ENCODE data around the gene BCL2L11. TPM values are rescaled to one million over a fixed set of nuclear protein-coding genes. Genes with fewer than 3 reads are reported as not detected.

The BCL2L11 gene
- polyA plus RNA-seq, 1 experiment: 4.2 TPM

GRCh38 chr2:111156529-111156928 is 35.8 kb downstream of the BCL2L11 start:
- ChIA-PET POLR2A (no interaction called here), CTCF (interaction anchor here (0.6 kb wide), 1 partner anchor 22 kb away, joined by 3 read pairs; no protein-coding TSS in a partner anchor)
- Histone ChIP-seq H3K4me3 (ENCODE audit: low read depth, low read length) (no peak overlapping the region), H3K27me3 (ENCODE audit: control insufficient read depth, insufficient read depth, low read length) (no peaks in the 10 kb centered on the region), H3K27ac (ENCODE audit: low read depth, low read length) (no peak overlapping the region), H3K9me3 (ENCODE audit: control insufficient read depth, insufficient read depth, low read length) (no peaks in the 10 kb centered on the region)
- no peak for DNase-seq (ENCODE audit: low read depth, low spot score)
- no peak for TF ChIP-seq CTCF (IDR thresholded peaks at IDR 0.05; ENCODE audit: low read depth, low read length)

GRCh38 chr2:111157071-111157661 is 36.5 kb downstream of the BCL2L11 start:
- H3K27ac ChIP-seq (ENCODE audit: low read depth, low read length): no peak overlapping the region
- no peak for TF ChIP-seq CTCF (IDR thresholded peaks at IDR 0.05; ENCODE audit: low read depth, low read length)
- no peak for DNase-seq (ENCODE audit: low read depth, low spot score)
- ChIA-PET CTCF (interaction anchor here (0.6 kb wide), 1 partner anchor 23 kb away, joined by 3 read pairs; no protein-coding TSS in a partner anchor), POLR2A (no interaction called here)
- no peak overlapping the region for H3K4me3 ChIP-seq (ENCODE audit: low read depth, low read length)
- H3K27me3 ChIP-seq (ENCODE audit: control insufficient read depth, insufficient read depth, low read length): no peaks in the 10 kb centered on the region
- no peaks in the 10 kb centered on the region for H3K9me3 ChIP-seq (ENCODE audit: control insufficient read depth, insufficient read depth, low read length)

GRCh38 chr2:111157798-111158197 is 37.1 kb downstream of the BCL2L11 start:
- POLR2A ChIA-PET: no interaction called here
- H3K27ac ChIP-seq (ENCODE audit: low read depth, low read length): no peak overlapping the region
- no peaks in the 10 kb centered on the region for H3K27me3 ChIP-seq (ENCODE audit: control insufficient read depth, insufficient read depth, low read length)
- CTCF ChIA-PET: no interaction called here
- no peak overlapping the region for H3K4me3 ChIP-seq (ENCODE audit: low read depth, low read length)
- no peak for TF ChIP-seq CTCF (IDR thresholded peaks at IDR 0.05; ENCODE audit: low read depth, low read length)
- DNase-seq (ENCODE audit: low read depth, low spot score): no peak
- no peaks in the 10 kb centered on the region for H3K9me3 ChIP-seq (ENCODE audit: control insufficient read depth, insufficient read depth, low read length)

DNA sequence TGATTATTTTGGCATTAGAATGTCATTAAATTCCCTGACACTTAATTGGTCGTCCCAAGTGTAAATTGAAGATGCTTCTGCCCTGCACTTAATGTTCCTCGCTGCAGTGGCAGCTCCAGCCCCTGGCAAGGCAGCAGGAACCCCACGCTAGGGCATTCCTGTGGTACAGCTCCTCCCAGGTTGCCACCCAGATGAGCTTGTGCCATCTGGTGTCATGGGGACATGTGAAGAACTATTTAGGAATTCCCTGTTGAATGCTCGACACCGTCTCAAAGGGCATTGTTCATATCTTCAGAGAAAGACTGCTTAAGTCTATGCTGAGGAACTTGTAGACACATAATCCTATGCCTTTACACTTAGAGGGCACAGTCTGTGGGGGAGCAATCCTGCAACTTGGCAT is 38.9 kb downstream of the BCL2L11 start:
- Histone ChIP-seq H3K27me3 (ENCODE audit: control insufficient read depth, insufficient read depth, low read length) (no peaks in the 10 kb centered on the region), H3K27ac (ENCODE audit: low read depth, low read length) (no peak overlapping the region), H3K9me3 (ENCODE audit: control insufficient read depth, insufficient read depth, low read length) (no peaks in the 10 kb centered on the region), H3K4me3 (ENCODE audit: low read depth, low read length) (no peak overlapping the region)
- CTCF ChIA-PET: interaction anchor here (1.3 kb wide), 1 partner anchor 19 kb away, joined by 3 read pairs; no protein-coding TSS in a partner anchor
- DNase-seq (ENCODE audit: low read depth, low spot score): no peak
- POLR2A ChIA-PET: no interaction called here
- no peak for TF ChIP-seq CTCF (IDR thresholded peaks at IDR 0.05; ENCODE audit: low read depth, low read length)

GRCh38 chr2:111160758-111161157 is 40.0 kb downstream of the BCL2L11 start:
- Histone ChIP-seq H3K9me3 (ENCODE audit: control insufficient read depth, insufficient read depth, low read length) (no peaks in the 10 kb centered on the region), H3K27me3 (ENCODE audit: control insufficient read depth, insufficient read depth, low read length) (no peaks in the 10 kb centered on the region), H3K4me3 (ENCODE audit: low read depth, low read length) (no peak overlapping the region), H3K27ac (ENCODE audit: low read depth, low read length) (peak overlapping the region; percentile 13)
- peak; percentile 61 for DNase-seq (ENCODE audit: low read depth, low spot score)
- CTCF ChIA-PET: no interaction called here
- POLR2A ChIA-PET: no interaction called here
- TF ChIP-seq CTCF (IDR thresholded peaks at IDR 0.05; ENCODE audit: low read depth, low read length): no peak
